Epithelial cell of proximal tubule (primary cell): ENCODE measurements around the gene TINCR. TPM values are rescaled to one million over a fixed set of nuclear protein-coding genes. Genes with fewer than 3 reads are reported as not detected.

Source experiments
- DNase-seq: peaks from one replicate; pipeline ENCODE4 v3.0.0-alpha.2; 2011; ENCODE audit warnings: low read depth
- H3K4me3 ChIP-seq: 2 replicates; pipeline ENCODE4 v1.5.1; 2011; ENCODE audit warnings: low read depth, mild to moderate bottlenecking, low read length
- total RNA-seq: library from RNA; depleted of rRNA; stranded (reverse); fragments of >200 nt; gene quantifications from 2 replicates; pipeline ENCODE4 v1.2.3, GENCODE V29; 2015
- TF ChIP-seq, protein P1 (sequence below): conservative IDR thresholded peaks from 2 replicates; pipeline ENCODE4 v1.5.1; 2012; ENCODE audit warnings: low read depth, mild to moderate bottlenecking, low read length

Gene TINCR
- total RNA-seq, 1 donor from 2014 or later: not detected

DNA sequence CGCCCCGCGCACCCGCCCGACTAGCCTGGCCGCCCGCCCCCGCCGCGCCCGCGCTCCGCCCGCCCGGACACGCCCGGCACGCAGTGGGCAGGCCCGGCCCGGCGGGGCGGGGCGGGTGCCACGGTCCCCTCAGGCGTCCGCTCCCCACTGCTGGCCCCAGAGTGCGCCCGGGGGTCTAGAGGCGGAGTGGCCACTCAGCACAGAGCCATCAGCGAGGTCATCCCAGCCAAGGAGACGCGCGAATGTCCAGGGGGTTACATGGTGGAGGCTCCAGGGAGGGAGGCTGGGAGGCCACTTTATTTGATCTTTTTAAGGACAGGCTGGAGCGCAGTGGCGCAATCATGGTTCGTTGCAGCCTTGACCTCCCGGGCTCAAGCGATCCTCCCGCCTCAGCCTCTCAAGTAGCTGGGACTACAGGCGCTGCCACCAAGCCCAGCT is 236 bp upstream of the TINCR start:
- DNase-seq: no peak
- TF ChIP-seq, protein P1, sequence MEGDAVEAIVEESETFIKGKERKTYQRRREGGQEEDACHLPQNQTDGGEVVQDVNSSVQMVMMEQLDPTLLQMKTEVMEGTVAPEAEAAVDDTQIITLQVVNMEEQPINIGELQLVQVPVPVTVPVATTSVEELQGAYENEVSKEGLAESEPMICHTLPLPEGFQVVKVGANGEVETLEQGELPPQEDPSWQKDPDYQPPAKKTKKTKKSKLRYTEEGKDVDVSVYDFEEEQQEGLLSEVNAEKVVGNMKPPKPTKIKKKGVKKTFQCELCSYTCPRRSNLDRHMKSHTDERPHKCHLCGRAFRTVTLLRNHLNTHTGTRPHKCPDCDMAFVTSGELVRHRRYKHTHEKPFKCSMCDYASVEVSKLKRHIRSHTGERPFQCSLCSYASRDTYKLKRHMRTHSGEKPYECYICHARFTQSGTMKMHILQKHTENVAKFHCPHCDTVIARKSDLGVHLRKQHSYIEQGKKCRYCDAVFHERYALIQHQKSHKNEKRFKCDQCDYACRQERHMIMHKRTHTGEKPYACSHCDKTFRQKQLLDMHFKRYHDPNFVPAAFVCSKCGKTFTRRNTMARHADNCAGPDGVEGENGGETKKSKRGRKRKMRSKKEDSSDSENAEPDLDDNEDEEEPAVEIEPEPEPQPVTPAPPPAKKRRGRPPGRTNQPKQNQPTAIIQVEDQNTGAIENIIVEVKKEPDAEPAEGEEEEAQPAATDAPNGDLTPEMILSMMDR: no peak
- no peak overlapping the region for H3K4me3 ChIP-seq

DNA sequence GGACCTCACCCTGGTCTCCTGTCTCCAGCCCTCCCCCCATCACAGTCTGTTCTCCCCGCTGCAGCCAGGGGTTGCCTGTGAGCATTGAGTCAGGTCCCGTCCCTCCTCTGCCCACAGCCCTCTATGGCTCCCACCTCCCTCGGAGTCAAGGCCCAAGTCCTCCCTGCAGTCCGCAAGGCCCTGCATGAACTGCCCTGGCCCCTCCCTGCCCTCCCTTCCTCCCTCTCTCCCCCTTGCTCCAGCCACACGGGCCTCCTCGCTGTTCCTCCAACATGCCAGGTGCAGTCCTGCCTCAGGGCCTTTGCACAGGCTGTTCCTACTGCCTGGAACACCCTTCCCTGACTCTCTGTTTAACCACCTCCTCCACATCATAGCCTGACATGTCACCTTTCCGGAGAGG is 2.8 kb downstream of the TINCR start:
- H3K4me3 ChIP-seq: no peak overlapping the region
- TF ChIP-seq, protein P1: no peak
- DNase-seq: no peak

- no peak overlapping the region for H3K4me3 ChIP-seq
- no peak for DNase-seq
- TF ChIP-seq, protein P1: no peak
These were observed 3.7 kb downstream of the TINCR start for GRCh38 chr19:5563935-5564612.

DNA sequence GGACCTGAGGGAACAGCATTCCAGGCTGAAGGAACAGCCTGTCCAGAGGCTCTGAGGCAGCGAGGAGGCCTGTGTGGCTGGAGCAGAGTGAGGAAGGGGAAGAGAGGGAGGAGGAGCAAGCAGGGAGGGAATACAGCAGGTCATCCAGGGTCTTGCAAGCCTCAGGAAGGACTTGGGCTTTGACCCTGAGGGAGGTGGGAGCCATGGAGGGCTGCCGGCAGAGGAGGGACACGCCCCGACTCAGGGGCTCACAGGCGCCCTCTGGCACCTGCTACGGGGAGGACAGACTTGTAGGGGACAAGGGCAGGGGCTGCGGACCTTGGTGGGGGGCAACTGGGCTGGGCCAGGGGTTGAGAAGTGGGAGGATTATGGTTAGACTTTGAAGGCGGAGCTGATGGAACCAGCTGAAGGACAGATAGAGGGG is 4.7 kb downstream of the TINCR start:
- no peak for DNase-seq
- TF ChIP-seq, protein P1: no peak
- H3K4me3 ChIP-seq: no peak overlapping the region

DNA sequence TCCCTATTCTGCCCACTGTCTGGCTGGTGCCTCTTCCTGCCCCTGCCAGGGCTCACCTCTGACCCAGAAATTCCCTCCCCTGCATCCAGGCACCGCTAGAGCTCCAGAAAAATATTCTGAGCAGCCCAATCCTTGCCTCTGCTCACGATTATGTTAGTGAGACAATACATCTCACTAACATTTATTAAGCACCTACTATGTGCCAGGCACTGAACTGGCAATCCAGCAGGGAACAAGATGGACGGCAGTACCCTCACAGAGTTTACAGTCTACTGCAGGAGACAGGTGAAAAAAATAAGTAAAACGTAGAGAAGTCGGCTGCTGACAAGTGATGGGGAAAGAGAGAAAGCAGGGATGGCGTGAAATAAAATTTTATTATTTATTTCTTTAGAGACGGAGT is 5.5 kb downstream of the TINCR start:
- no peak overlapping the region for H3K4me3 ChIP-seq
- TF ChIP-seq, protein P1: no peak
- no peak for DNase-seq

- no peak for DNase-seq
- TF ChIP-seq, protein P1: peak; percentile 54
These were observed 6.2 kb downstream of the TINCR start for GRCh38 chr19:5561559-5561958.

DNA sequence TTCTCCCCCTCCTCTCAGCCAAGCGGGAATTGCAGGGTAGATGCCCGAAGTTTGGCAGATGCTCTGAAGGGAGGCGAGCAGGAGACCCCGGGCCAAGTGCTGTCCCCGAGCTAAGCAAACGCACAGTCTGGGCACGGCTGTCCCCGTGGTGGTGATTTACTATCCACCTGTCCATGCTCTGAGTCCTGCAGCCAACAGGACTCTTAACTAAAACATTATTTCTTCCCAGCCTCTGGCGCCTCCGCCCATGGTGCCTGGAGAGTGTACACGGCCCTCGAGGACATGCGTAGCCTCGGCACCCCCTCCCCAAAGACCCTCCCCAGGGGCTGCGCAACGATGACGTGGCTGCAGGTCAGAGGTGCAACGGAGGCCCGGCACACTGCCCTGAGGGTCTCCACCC is 7.6 kb downstream of the TINCR start:
- TF ChIP-seq, protein P1: no peak
- DNase-seq: no peak

More at GRCh38 chr19:5561559-5561958, 6.2 kb downstream of the TINCR start:
- H3K4me3 ChIP-seq: no peak overlapping the region

More for the DNA sequence above, 7.6 kb downstream of the TINCR start:
- no peak overlapping the region for H3K4me3 ChIP-seq
